GM18861 (cell line): Measurements from ENCODE around the gene CPA2.
"Not testable (repeated sequence)": the region's sequence is repeated elsewhere in the genome, so short reads cannot be mapped to it uniquely, and the experiment has no call there.

Experiments used
- ATAC-seq: cut with Tn5 transposase; IDR thresholded peaks from one replicate; pipeline ENCODE4 v1.9.1; 2021; ENCODE audit not compliant: unreplicated experiment

Gene CPA2

GRCh38 chr7:130304878-130305277 is 38.2 kb downstream of the CPA2 start:
- no peak for ATAC-seq

GRCh38 chr7:130305433-130306042 is 38.9 kb downstream of the CPA2 start:
- no peak for ATAC-seq

- ATAC-seq = no peak
These were observed 43.3 kb downstream of the CPA2 start for GRCh38 chr7:130309986-130310385.

- ATAC-seq = no peak
These were observed 47.6 kb downstream of the CPA2 start for GRCh38 chr7:130314305-130314704.

- no peak for ATAC-seq
These were observed 52.9 kb downstream of the CPA2 start for GRCh38 chr7:130319541-130319940.

- not testable (repeated sequence) for ATAC-seq
These were observed 55.0 kb downstream of the CPA2 start for GRCh38 chr7:130321542-130322229.

GRCh38 chr7:130322615-130323014 is 56.0 kb downstream of the CPA2 start:
- ATAC-seq = no peak

GRCh38 chr7:130324306-130324943 is 57.8 kb downstream of the CPA2 start:
- ATAC-seq = no peak

GRCh38 chr7:130329681-130330080 is 63.0 kb downstream of the CPA2 start:
- ATAC-seq = no peak

GRCh38 chr7:130332259-130333053 is 65.8 kb downstream of the CPA2 start:
- no peak for ATAC-seq

- ATAC-seq = no peak
These were observed 67.2 kb downstream of the CPA2 start for GRCh38 chr7:130333832-130334231.

GRCh38 chr7:130334274-130334673 is 67.6 kb downstream of the CPA2 start:
- no peak for ATAC-seq

- no peak for ATAC-seq
These were observed 70.8 kb downstream of the CPA2 start for GRCh38 chr7:130337410-130337971.

GRCh38 chr7:130338233-130338632 is 71.6 kb downstream of the CPA2 start:
- ATAC-seq = no peak
